WI38 (cell line): ENCODE measurements around the gene PCDH15.

Source experiments
- H3K4me3 ChIP-seq: 2 replicates; pipeline ENCODE4 v1.5.1; 2011; ENCODE audit warnings: low read depth, mild to moderate bottlenecking, control low read depth, low read length
- TF ChIP-seq, protein P1 (sequence below): IDR thresholded peaks from 2 replicates; pipeline ENCODE4 v1.5.1; 2012; ENCODE audit warnings: low read depth, mild to moderate bottlenecking, control low read depth, low read length

PCDH15 gene

DNA sequence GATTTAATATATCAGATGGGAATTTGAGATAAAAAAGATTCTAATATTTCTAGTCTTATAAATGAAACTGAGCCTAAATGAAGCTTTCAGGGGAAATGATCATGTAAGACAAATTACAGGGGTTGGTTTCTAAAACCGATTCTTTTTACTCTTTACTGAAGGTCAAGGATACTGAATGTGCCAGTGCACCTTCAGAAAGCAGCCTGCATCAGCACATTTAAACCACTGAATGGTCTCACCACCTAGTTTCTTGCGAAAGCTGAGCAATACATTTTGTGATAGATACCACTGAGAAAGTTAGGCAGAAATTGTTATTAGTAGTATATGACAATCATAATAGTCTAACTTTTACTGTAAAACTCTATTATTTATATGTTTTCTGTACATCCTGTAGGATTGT lies 180.7 kb downstream of the PCDH15 start:
- no peak overlapping the region for H3K4me3 ChIP-seq
- TF ChIP-seq, protein P1, sequence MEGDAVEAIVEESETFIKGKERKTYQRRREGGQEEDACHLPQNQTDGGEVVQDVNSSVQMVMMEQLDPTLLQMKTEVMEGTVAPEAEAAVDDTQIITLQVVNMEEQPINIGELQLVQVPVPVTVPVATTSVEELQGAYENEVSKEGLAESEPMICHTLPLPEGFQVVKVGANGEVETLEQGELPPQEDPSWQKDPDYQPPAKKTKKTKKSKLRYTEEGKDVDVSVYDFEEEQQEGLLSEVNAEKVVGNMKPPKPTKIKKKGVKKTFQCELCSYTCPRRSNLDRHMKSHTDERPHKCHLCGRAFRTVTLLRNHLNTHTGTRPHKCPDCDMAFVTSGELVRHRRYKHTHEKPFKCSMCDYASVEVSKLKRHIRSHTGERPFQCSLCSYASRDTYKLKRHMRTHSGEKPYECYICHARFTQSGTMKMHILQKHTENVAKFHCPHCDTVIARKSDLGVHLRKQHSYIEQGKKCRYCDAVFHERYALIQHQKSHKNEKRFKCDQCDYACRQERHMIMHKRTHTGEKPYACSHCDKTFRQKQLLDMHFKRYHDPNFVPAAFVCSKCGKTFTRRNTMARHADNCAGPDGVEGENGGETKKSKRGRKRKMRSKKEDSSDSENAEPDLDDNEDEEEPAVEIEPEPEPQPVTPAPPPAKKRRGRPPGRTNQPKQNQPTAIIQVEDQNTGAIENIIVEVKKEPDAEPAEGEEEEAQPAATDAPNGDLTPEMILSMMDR, result no peak

DNA sequence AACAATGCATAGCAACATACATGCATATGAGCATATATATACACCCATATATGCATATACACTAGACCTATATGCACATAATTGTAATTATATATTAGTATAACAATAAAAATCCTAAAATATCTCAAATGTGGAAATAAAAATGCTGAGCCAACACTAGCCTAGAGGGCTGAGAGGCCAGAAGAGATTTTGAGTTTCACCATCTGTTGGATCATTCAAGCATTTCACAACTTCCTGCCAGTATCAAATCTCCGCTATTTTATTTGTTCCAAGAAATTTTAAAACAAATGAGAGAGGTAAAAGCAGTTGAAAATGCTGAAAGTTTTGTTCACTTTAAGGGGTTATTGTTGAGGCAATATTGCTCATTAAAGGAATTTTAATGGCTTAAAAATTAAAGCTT lies 187.0 kb downstream of the PCDH15 start:
- TF ChIP-seq, protein P1, result no peak

DNA sequence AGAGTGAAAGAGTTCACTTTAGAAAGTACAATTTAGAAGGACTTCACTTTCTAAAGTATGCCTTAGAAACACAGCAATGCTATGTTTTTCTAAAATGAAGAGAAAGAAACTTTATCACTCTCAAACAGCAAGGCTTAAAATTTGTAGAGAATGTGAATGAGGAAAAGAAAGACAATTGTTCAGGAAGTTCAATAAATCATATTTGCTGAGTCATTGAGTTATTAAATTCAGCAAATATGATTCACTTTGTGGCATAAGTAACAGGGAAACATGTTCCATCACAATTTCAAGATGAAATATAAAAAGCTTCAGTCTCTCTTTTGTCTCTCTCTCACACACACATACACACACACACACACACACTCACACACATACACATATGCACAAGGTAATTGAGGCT lies 187.9 kb downstream of the PCDH15 start:
- no peak overlapping the region for H3K4me3 ChIP-seq
- TF ChIP-seq, protein P1, result no peak

More for the DNA sequence above, 187.0 kb downstream of the PCDH15 start:
- no peak overlapping the region for H3K4me3 ChIP-seq

DNA sequence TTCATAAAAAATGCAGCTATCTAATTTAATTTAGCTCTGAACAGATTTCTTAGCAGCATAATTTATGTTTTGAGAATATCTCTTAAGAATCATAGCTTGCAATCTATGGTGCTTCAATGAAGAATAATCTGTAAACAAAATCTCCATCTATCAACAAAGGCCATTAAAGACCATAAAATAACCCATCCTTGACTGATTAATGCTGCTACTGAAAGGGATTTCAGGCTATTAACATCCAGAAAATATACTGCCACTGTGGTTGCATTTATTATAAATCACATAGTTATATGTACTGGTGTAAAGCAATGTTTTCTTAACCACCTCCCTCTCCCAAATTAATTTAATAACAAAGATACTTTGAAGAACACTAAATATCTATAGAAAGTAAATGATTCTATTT lies 191.6 kb downstream of the PCDH15 start:
- TF ChIP-seq, protein P1, result no peak
- H3K4me3 ChIP-seq, result no peak overlapping the region

DNA sequence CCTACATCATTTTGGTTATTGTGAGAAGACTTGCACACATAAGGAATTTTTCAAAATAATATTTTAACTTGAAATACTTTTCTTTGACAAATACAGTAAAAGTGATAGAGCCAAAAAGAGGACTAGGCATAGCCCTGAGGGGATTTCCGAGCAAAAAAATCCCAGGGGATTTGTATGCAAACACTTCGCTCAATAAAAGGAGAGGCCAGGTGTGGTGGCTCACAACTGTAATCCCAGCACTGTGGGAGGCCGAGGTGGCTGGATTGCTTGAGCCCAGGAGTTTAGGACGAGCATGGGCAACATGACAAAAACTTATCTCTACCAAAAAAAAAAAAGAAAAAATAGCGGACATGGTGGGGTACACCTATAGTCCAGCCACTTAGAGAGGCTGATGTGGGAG lies 193.0 kb downstream of the PCDH15 start:
- TF ChIP-seq, protein P1, result no peak
- no peak overlapping the region for H3K4me3 ChIP-seq

DNA sequence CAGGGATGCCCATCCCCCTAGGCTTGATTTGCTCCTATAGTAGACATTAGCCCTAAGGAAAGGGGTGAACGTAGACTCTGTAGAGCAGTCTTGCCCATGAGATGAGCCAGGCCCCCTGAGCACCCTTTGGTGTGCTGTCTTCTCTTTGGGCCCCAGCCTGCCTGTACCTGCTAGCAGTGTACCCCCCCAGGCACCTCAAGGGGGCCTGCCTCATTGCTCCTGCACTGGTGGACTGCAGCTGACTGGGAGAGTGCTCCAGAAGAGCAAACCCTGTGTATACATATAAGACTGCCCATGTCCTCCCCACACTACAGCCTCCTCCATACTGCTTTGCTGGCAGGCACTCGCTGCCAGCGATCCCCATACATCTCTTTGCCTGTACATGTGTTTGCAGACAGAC lies 206.7 kb downstream of the PCDH15 start:
- TF ChIP-seq, protein P1, result no peak
- no peak overlapping the region for H3K4me3 ChIP-seq

DNA sequence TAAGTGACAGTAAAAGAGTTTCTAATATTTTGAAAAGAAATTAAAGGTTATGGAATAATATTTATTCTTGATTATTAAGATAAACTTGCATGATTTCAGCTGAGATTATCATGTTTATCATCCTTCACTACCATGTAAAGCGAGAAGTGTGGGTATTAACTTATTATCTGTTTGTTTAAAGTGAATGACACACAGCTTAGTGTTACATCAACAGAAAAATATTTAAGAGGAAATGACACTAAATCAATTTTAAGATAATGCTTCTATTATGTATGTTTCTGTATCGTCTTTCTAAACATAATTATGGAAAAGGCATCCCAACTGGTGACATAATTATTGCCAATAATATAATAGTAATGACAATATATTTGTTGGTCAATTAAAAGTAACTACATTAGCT lies 213.1 kb downstream of the PCDH15 start:
- TF ChIP-seq, protein P1, result no peak
- no peak overlapping the region for H3K4me3 ChIP-seq
